Measurements from ENCODE around the gene TARBP1. TPM values are rescaled to one million over a fixed set of nuclear protein-coding genes. Genes with fewer than 3 reads are reported as not detected.

TARBP1 gene
- total RNA-seq, 3 donors from 2014 or later (not counting 1 experiment from before 2014, with no cell fraction given): 29.0 to 37.5 (median 32.2) TPM

DNA sequence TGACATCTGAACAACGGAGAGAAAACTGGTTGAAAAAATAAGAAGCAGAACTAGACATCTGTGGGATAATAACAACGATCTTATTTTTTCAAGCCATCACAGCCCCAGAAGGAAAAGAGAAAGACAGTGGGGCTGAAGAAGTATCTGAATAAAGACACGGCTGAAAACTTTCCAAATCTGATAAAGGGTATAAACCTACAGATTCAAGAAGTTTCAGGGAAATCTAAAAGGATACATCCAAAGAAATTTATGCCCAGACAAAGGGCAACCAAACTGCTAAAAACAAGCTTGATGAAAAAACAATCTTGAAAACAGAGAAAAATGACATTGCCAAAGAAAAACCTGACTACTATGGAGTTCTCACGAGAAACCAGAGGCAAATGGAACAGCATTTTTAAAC is 40.4 kb downstream of the TARBP1 start:
- H3K27me3 Mint-ChIP-seq (ENCODE audit: low read depth in 2 of 2): no peaks in the 10 kb centered on the region
- intact Hi-C loops (cut with micrococcal nuclease): no loop called here
- Histone ChIP-seq H3K36me3 (ENCODE audit: control insufficient read depth, insufficient read depth, low read length) (peaks cover 7% of the 10 kb centered on the region), H3K4me1 (ENCODE audit: control insufficient read depth, insufficient read depth, low read length) (no peaks in the 10 kb centered on the region), H3K27me3 (ENCODE audit: control insufficient read depth, insufficient read depth, low read length) (no peaks in the 10 kb centered on the region), H3K9me3 (ENCODE audit: control insufficient read depth, insufficient read depth, low read length) (no peaks in the 10 kb centered on the region), H3K4me3 (ENCODE audit: low read length) (no peak overlapping the region), H3K27ac (ENCODE audit: low read length) (no peak overlapping the region)
- H3K27ac Mint-ChIP-seq: no peak overlapping the region
- ATAC-seq (no peak), DNase-seq (no peak)
- TF ChIP-seq CTCF (IDR thresholded peaks at IDR 0.05): no peak
- 88% methylated on average over 4 of the region's 4 CpGs for WGBS (ENCODE audit: insufficient coverage)
- no peaks in the 10 kb centered on the region for H3K4me1 Mint-ChIP-seq
- H3K36me3 Mint-ChIP-seq: peaks cover 15% of the 10 kb centered on the region
- no peaks in the 10 kb centered on the region for H3K9me3 Mint-ChIP-seq
- no peak overlapping the region for H3K4me3 Mint-ChIP-seq

- H3K36me3 ChIP-seq (ENCODE audit: control insufficient read depth, insufficient read depth, low read length): peaks cover 14% of the 10 kb centered on the region
- Mint-ChIP-seq H3K27ac (no peak overlapping the region), H3K27me3 (ENCODE audit: low read depth in 2 of 2) (no peaks in the 10 kb centered on the region), H3K4me3 (no peak overlapping the region), H3K9me3 (no peaks in the 10 kb centered on the region), H3K36me3 (peaks cover 15% of the 10 kb centered on the region), H3K4me1 (no peaks in the 10 kb centered on the region)
- H3K9me3 ChIP-seq (ENCODE audit: control insufficient read depth, insufficient read depth, low read length): no peaks in the 10 kb centered on the region
- no peak for ATAC-seq
- H3K4me3 ChIP-seq (ENCODE audit: low read length): no peak overlapping the region
- H3K27ac ChIP-seq (ENCODE audit: low read length): no peak overlapping the region
- H3K27me3 ChIP-seq (ENCODE audit: control insufficient read depth, insufficient read depth, low read length): no peaks in the 10 kb centered on the region
- no peak for TF ChIP-seq CTCF (IDR thresholded peaks at IDR 0.05)
- 92% methylated on average over 4 of the region's 6 CpGs for WGBS (ENCODE audit: insufficient coverage)
- intact Hi-C loops (cut with micrococcal nuclease): no loop called here
- DNase-seq: no peak
- no peaks in the 10 kb centered on the region for H3K4me1 ChIP-seq (ENCODE audit: control insufficient read depth, insufficient read depth, low read length)
Measured at GRCh38 chr1:234437423-234438171, 41.4 kb downstream of the TARBP1 start.

GRCh38 chr1:234435620-234436019 is 43.4 kb downstream of the TARBP1 start:
- Histone ChIP-seq H3K9me3 (ENCODE audit: control insufficient read depth, insufficient read depth, low read length) (no peaks in the 10 kb centered on the region), H3K36me3 (ENCODE audit: control insufficient read depth, insufficient read depth, low read length) (peaks cover 18% of the 10 kb centered on the region), H3K4me1 (ENCODE audit: control insufficient read depth, insufficient read depth, low read length) (no peaks in the 10 kb centered on the region), H3K27me3 (ENCODE audit: control insufficient read depth, insufficient read depth, low read length) (no peaks in the 10 kb centered on the region), H3K27ac (ENCODE audit: low read length) (no peak overlapping the region), H3K4me3 (ENCODE audit: low read length) (no peak overlapping the region)
- Mint-ChIP-seq H3K4me1 (no peaks in the 10 kb centered on the region), H3K27ac (no peak overlapping the region), H3K9me3 (no peaks in the 10 kb centered on the region), H3K36me3 (peaks cover 15% of the 10 kb centered on the region), H3K27me3 (ENCODE audit: low read depth in 2 of 2) (no peaks in the 10 kb centered on the region), H3K4me3 (no peak overlapping the region)
- no peak for DNase-seq
- intact Hi-C loops (cut with micrococcal nuclease): no loop called here
- no peak for ATAC-seq
- 92% methylated on average over 7 of the region's 8 CpGs for WGBS (ENCODE audit: insufficient coverage)
- TF ChIP-seq CTCF (IDR thresholded peaks at IDR 0.05): no peak

GRCh38 chr1:234434706-234435105 is 44.3 kb downstream of the TARBP1 start:
- H3K36me3 Mint-ChIP-seq: peaks cover 7% of the 10 kb centered on the region
- H3K4me3 ChIP-seq (ENCODE audit: low read length): no peak overlapping the region
- no peak overlapping the region for H3K27ac Mint-ChIP-seq
- no peak overlapping the region for H3K27ac ChIP-seq (ENCODE audit: low read length)
- no peaks in the 10 kb centered on the region for H3K9me3 ChIP-seq (ENCODE audit: control insufficient read depth, insufficient read depth, low read length)
- no peaks in the 10 kb centered on the region for H3K27me3 ChIP-seq (ENCODE audit: control insufficient read depth, insufficient read depth, low read length)
- H3K4me3 Mint-ChIP-seq: no peak overlapping the region
- DNase-seq (no peak), ATAC-seq (no peak)
- no peak for TF ChIP-seq CTCF (IDR thresholded peaks at IDR 0.05)
- intact Hi-C loops (cut with micrococcal nuclease): no loop called here
- H3K9me3 Mint-ChIP-seq: no peaks in the 10 kb centered on the region
- no peaks in the 10 kb centered on the region for H3K4me1 ChIP-seq (ENCODE audit: control insufficient read depth, insufficient read depth, low read length)
- peaks cover 22% of the 10 kb centered on the region for H3K36me3 ChIP-seq (ENCODE audit: control insufficient read depth, insufficient read depth, low read length)
- WGBS (ENCODE audit: insufficient coverage): 96% methylated on average over 2 of the region's 2 CpGs
- no peaks in the 10 kb centered on the region for H3K27me3 Mint-ChIP-seq (ENCODE audit: low read depth in 2 of 2)
- H3K4me1 Mint-ChIP-seq: no peaks in the 10 kb centered on the region
